Measurements from ENCODE around the gene MAP4K2. TPM values are rescaled to one million over a fixed set of nuclear protein-coding genes. Genes with fewer than 3 reads are reported as not detected.

MAP4K2 gene
- total and polyA plus RNA-seq, 2 of the 8 experiments (the other 6 are each of a cell fraction or from before 2014, with no cell fraction given): 20.1 to 20.7 TPM

GRCh38 chr11:64794526-64794925 lies 8.5 kb downstream of the MAP4K2 start (continued):
- TF ChIP-seq RAD21 (IDR thresholded peaks at IDR 0.05 in 1 of 2, conservative IDR thresholded peaks at IDR 0.05 in 1 of 2; ENCODE audit: low read depth in 2 of 2, low read length in 2 of 2) (no peak), CTBP2 (IDR thresholded peaks at IDR 0.05; ENCODE audit: borderline replicate concordance, insufficient read depth, insufficient read length, low read length) (no peak), BACH1 (IDR thresholded peaks at IDR 0.05; ENCODE audit: low read length) (no peak), BCL11A (IDR thresholded peaks at IDR 0.05; ENCODE audit: low read depth in 2 of 2, low read length in 2 of 2) (no peak), SUZ12 (IDR thresholded peaks at IDR 0.05; ENCODE audit: low read length) (no peak)

Data from H1 (cell line).